NK-92 treated with Interleukin-12 subunit alpha and Interleukin-12 subunit beta, amount 100 ng/mL, for 24 hours (cell line): Measurements from ENCODE around the gene SLC25A29.
A peak's percentile ranks its signal among the peaks of the same experiment; 100 is the strongest.
"Not testable (repeated sequence)": the region's sequence is repeated elsewhere in the genome, so short reads cannot be mapped to it uniquely, and the experiment has no call there.

Experiments
- DNase-seq: peaks from one replicate; lab custom pipeline; 2025; lab: John Stamatoyannopoulos, UW

The SLC25A29 gene

DNA sequence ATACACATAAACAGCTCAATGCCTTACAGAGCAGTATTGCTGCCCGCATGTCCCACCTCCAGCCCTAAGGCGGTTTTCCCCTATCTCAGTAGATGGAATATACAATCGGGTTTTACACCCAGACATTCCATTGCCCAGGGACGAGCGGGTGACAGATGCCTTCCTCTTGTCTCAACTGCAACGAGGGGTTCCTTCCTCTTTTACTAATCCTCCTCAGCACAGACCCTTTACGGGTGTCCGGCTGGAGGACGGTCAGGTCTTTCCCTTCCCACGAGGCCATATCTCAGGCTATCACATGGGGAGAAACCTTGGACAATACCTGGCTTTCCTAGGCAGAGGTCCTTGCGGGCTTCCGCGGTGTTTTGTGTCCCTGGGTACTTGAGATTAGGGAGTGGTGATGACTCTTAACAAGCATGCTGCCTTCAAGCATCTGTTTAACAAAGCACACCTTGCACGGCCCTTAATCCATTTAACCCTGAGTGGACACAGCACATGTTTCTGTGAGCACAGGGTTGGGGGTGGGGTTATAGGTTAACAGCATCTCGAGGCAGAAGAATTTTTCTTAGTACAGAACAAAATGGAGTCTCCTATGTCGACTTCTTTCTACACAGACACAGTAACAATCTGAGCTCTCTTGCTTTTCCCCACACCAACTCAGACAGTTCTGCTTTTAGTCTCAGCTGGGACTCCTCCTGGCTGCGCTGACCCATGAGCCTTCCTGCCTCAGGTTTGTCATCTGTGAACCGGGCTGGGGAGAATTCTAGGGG lies 6.0 kb upstream of the SLC25A29 start:
- DNase-seq = not testable (repeated sequence)

DNA sequence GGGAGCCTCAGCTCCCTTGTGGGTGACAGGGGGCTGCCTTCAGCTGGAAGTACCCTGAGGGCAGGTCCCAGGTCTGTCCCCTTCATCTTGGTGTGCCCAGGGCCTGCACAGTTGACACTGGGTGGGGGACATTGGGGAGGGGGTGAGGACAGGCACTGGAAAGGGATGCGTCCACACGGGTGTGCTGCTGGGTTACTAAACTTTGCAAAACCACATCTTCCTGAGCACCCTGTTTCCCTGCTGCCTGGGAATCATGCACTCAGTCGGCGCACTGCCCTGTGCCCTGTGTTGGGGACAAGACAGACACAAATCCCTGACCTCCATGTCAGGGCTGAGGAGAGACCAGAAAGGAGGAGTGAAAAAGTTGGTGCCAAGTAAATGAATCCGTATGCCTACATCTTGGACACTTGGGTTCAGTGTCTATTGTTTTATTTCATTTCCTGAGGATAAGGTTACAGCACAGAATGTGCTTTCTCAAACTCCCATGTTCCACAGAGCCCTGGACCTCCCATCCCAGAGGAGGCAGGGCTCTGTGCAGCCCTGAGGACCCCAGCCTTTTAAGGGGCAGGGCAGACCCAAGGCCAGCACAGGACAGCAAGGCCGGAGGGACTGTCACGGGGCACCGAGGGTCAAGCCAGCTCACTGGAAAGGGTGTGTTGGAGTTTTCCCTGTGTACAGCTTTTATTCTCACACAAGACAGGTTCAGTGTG lies 2.9 kb upstream of the SLC25A29 start:
- DNase-seq = no peak

DNA sequence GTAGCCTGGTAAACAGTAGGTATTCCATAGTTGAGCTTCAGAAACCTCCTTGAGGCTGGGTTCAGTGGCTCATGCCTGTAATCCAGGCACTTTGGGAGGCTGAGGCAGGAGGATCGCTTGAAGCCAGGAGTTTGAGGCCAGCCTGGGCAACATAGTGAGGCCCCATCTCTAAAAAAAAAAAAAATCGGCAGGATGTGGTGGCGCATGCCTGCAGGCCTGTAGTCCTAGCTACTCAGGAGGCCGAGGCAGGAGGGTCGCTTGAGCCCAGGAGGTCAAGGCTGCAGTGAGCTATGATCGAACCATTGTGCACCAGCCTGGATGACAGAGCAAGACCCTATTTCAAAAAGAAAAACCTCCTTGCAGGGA lies 2.2 kb upstream of the SLC25A29 start:
- not testable (repeated sequence) for DNase-seq

DNA sequence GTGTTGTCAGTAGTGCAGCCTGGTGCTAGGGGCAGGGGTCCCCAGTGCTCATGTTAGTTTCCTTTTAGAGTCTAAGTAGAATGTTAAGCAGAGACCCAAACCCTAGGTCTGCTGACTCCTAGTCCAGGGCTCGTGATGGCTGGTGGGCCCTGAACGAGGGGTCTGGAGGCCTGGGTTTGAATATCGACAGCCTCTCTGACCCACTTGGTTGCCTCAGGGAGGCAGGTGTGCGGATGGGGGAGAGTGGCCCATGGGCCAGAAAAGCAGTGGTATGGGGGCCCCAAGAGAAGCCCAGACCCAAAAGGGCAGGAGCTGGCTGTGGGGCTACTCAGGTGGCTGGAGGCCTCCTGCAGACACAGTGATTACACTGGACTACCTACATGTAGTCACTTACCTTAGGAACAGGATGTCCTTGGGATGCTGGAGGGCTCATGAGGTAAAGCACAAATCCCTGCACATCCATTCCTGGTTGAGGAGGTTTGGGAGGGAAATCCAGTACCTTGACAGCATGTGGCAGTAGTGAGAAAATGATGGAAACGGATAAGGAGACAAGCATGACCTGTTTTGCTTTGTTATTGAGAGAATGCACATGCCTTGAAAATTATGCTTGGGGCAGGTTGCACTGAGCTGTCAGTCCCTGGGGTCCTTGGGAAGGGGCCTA lies 1.7 kb upstream of the SLC25A29 start:
- DNase-seq = no peak

DNA sequence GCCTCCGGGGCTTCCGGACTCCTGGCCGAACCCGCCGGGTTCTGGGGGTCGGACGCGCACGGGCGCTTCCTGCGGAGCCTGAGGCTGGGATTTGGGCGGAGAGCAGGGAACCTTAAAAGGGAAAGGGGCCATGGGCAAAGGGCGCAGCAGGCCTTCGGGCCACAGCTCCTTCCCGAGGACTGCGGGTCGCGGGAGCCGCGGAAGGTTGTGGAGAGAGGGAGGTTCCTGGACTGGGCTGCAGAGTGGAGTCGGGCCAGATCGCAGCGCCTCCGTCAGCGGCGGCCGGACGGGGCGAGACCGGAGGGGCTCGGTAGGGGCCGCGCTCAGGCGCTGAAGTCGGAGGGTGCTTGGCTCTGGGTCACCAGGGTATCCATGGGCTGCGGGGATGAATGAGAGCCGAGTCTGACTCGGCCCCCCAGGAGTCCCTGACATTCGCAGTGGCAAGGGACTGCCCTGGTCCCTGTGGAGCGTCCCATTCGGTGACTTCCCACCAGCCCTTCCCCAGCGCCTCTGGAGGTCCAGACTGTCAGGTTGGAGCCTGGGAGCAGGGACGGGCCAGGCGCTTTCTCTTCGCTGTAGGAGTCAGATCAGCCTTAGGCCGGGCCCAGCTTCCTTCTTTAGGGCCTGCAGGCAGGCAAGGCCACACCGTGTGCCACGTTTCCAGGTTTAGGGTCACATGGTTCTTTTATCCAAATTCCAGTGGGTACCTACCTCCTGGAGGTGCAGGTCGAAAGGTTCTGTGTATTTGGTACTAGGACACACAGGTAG lies 938 bp upstream of the SLC25A29 start:
- no peak for DNase-seq

DNA sequence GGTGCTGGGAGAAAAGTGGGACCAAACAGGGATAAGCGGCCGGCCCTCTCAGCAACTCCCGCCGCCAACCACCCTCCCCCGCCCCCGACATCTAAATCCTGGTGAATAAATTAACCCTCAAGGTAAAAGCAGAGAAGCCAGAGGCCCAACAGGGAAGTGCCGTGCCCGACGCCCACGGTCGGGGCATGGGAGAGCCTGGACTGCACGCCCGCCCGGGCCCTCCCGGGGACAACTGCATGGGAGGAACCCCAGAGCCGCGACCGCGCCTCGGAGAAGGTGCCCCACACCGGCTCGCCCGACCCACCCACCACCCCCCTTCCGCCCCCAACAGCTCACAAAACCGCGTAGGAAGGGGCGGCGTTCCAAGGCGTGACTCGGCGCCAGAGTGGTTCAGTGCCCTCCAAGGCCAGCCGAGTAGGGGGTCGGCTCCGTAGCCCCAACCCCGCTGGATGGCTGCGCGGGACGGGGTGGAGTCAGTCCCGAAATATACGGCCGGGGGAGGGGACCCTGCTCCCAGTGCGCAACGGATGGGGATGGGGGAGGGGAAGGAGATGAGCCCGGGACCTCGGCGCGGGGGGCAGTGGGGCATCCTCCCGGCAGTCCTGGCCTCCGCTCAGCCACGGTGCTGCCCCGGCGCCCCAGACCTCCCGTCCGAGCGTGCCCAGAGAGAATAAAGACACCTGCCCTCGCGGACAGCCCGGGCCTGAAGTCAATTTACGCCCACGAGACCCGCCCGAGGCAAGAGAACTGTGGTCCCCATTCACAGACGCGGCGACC lies 732 bp downstream of the SLC25A29 start:
- DNase-seq = peak; percentile 28

DNA sequence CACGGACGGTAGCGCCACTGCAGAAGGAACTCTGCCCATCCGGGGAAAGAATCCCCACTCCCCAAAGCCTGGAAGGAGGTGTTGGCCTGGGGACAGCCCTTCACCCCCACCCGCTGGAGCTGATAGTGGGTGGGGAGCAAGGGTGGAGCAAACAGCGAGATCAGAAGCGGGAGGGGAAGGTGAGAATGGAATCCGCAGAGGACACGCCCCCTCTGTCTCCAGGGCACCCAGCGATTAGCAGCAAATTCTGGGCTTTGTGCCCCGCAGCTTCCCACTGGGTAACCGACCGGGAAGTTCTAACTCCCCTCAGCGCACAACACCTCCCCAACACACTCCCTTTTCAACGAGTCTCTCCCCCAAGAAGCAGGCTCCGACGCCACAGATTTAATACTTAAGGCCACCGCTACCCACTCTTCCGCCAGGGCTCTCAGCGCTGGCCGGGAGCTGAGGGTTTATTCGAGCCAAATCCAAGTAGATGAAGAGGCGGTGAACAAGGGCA lies 1.4 kb downstream of the SLC25A29 start:
- DNase-seq = no peak

DNA sequence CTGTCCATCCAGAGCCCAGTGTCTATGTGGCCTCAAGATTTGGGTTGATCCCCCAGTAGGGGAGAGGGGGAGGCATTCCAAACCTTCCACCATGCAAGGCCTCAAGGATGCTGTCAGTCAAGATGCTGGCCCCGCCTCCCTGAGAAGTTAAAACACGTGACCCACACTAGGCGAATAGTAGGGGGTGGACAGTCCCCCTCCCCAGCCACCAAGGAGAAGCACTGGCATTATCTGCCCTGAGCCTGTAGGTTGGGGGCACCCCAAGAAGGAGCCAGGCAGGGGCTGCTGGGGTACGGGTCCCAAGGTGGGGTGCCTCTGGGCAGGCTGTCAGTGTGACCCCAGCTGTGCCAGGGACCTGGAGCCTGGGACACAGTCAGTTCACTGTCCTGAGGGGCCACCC lies 2.3 kb downstream of the SLC25A29 start:
- no peak for DNase-seq

DNA sequence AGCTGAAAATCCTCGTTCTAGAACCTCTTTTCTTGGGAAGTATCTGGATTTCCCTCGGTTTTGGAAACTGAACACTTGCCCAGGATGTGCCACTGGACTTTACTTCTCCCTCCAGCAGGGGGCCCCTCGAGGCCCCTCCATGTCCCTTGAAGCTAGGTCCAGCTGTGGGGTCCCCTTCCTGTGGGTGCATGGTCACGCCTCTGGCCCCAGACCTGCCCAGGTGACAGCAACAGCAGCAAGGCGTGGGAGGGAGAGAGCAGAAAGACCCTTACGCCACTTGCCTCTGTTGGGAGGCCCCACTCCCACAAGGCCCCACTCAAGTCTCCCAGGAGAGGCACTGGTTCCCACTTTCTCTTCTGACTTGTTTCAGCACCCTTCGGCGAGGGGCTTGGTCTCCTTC lies 3.1 kb downstream of the SLC25A29 start:
- DNase-seq = no peak

DNA sequence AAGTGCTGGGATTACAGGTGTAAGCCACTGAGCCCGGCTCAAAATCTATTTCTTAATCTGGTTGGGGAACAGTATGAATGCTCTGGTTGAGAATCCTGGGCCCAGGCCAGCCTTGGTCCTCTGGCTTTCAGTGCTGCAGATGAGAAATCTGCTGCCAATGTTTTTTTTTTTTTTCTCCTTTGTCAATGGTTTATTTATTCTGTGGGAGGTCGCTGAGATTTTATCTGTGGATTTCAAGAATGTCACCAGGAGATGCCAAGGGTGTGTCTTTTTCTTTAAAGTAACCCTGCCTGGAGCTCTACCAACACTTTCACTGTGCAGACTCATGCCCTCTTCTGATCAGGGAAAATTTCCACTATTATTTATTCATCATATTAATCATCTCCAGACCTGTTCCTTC lies 3.6 kb downstream of the SLC25A29 start:
- DNase-seq = no peak

DNA sequence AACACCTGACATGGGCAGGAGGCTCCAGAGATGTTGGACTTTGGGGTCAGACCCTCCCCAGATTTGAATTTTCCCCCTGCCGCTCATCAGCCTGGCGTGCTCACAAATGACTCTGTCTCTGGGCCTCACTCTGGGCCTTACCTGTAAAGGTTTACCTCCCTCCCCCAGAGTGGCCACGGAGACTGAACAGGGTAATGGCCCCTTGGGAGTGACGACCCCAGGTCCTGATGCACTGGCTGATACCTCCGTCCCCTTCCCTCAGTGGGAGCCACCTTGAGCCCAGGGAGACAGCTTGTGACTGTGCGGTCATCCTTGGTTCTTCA lies 7.0 kb downstream of the SLC25A29 start:
- DNase-seq = no peak

DNA sequence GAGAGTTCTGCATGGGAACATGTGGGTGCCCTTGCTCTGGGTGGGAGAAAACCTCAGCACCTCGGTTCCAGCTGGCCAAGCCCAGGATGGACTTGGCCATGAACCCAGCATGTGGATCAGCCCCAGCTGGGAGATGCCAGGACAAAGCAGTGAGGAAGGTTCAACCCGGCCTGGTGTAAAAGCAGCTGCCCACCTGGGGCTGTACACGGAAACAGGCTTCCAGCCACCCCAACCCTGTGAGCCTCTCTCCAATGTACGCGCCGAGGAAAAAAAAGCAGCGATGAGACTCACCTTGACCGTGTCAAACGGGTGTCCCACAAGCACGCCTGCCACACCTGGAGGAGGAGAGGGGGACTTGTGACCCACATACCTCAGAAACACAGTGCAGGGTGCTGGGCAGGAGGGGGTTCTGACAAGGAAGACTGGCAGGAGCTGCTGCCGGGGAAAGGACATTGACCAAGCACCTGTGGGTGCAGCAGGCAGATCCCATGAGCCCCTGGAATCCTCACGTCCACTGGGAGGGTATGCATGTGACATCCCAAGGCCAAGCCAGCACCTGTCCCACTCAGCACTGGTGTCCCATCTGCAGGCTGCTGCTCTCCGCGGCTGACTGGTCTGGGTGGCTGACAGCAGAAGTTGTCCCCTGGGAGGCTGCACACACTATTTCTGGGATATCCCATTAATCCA lies 7.5 kb downstream of the SLC25A29 start:
- DNase-seq = no peak

DNA sequence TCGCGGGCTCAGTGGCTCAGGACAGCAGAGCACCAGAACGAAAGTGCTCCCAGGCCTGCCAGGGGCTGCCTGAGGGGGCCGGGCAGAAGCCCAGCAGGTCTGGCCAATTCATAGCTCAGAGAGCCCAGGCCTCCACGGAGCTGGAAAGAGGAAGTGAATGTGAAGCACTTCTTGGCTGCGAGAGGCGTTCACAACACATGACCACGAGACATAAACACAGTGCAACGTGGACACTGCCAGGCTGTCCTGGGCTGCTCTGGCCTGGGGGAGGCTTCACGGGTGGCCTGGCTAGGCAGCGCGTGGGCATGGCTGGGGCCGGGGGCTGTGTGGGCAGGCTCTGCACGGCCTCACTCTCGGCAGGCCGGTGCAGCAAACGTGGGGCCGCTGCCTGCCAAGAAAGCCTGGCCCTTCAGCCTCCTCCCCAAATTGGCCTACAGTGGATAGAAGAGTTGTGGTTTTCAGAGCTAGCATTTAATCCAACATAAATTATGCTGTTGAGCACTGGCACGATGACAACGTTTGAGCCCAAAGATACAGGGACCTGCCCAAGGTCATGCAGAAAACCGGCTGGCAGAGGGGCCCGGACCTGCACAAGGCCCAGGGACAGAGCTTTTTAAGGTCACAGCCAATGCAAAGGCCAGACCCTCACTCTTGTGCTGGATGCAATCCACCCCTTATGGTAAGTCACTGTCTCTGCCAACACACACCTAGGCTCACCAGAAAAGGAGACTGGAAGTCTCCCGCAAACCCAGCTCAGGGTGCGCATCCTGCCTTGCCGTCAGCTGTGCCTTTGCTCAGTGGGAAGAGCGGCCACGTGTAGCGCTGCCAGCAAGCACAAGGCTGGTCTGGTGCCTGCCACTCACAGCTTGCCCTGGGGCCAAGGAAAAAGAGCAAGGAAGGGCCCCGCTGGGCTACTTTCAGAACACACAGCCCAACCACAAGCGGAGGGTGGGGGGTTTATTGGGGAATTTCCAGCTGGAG lies 8.6 kb downstream of the SLC25A29 start:
- DNase-seq = no peak

DNA sequence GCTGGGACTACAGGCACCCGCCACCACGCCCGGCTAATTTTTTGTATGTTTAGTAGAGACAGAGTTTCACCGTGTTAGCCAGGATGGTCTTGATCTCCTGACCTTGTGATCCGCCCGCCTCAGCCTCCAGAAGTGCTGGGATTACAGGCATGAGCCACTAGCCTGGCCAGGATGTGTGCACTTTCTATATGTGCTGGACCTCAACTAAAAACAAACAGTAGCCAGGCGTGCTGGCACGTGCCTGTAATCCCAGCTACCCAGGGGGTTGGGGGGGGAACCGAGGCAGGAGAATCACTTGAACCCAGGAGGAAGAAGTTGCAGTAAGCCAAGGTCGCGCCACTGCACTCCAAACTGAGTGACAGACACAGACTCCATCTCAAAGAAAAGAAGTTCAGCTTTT lies 9.5 kb downstream of the SLC25A29 start:
- not testable (repeated sequence) for DNase-seq

DNA sequence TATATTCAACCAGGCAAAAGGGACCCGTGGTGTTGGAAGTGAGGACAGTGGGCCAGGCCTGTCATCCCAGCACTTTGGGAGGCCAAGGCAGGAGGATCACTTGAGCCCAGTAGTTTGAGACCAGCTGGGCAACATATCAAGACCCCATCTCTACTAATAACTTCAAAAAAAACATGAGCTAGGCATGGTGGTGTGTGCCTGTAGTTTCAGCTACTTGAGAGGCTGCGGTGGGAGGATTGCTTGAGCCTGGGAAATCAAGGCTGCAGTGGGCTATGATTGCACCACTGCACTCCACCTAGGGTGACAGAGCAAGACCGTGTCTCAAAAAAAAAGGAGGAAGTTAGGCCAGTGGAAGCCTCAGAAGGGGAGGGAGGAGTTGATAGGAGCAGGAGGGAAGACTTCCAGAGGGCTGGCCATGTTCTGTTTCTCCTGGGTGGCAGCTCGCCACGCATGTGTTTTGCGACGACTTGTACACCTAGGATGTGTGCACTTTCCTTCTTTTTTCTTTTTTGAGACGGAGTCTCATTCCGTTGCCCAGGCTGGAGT lies 10.1 kb downstream of the SLC25A29 start:
- no peak for DNase-seq

DNA sequence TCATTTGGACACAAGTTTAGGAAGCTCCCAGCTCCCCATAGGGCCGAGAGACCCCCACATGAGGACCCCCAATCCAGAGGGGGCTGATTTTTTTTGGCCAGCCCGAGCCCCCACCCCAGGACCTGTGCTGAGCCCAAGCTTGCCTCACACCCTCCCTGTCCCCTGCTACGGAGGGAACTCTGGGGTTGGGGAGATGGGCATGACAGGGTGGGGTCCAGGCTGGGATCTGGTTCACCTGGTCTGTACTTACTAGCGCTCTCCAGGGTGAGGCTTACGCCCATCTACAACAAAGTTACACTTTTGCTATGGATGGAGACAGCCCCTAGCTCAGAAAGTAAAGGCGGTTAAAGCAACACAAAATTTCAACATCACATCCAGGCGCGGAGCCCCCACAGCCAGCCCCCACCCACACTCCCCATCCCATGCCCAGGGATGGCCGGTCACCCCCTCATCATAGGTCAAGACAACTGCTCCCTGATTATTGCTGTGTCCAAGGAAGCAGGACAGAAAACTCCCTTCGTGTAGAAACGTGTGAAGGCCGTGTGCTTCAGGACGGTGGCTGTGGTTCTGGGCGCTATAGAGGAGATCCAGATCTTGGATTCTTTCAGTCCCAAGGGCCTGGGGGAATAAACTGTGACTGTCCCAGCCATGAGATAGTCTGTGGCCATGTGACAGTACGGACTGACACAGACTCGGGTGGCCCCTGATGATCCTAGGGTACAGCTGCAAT lies 10.7 kb downstream of the SLC25A29 start:
- DNase-seq = no peak

DNA sequence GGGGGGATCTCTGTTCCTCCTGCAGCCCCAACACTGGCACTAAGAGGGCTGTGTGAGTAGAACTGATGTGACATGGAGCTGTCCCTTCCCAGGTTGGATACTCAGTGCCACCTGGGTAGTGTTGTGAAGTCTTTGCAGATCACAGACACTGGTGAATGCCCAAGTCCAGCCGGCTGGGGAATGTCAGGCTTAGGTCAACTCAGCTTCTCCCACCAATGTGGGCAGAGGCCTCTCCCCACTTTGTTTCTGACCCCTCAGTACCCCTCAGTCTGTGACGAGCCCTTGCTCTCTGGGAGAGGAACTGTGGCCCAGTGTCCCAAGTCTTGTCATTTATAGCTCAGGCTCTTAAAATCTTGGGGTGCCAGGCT lies 11.3 kb downstream of the SLC25A29 start:
- no peak for DNase-seq

DNA sequence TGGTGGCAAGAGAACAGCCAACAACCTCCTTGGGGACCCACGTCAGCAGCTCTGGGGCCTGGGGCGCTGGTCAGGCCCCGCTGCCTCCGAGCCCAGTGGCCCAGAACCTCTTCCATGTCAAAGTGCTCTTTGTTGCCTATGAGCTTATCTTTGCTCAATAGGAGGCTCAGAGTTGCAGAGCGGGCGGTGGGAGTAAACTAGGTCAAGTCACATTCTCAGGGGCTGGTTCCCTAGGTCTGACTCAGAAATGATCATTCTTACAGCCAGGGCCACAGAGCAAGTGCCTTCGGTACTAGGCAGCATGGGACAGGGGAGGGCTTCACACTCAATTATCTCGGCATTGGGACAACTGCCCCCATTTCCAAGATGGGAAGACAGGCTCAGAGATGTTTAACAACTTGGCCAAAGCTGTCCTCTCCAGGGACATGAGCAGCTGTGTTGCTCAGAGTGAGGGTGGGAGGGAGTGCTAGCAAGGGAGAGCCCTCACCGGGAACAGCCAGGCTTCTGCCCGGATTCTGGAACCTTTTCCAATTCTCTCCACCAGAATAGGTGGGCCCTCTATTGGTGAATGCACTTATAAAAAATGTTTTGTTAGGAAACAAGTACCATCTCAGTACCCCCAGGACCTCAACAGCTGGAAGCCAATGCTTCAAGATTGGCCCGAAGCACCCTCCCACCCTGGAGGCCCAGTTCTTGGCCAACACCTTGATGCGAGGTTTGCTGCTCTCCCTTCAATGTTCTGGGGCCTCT lies 11.9 kb downstream of the SLC25A29 start:
- no peak for DNase-seq
